T-helper 1 cell (primary cell): ENCODE results near the gene E2F3.

ENCODE experiments used
- DNase-seq, 5 donors: peaks; one replicate each; pipeline ENCODE4 v3.0.0-alpha.2; 2012 to 2020
- total RNA-seq, 4 donors: gene quantifications; one replicate each; lab custom pipeline; 2026; lab: John Stamatoyannopoulos, UW

Gene E2F3
- 15.1 to 20.4 (median 19.5) reads per million in 4 donors for total RNA-seq

DNA sequence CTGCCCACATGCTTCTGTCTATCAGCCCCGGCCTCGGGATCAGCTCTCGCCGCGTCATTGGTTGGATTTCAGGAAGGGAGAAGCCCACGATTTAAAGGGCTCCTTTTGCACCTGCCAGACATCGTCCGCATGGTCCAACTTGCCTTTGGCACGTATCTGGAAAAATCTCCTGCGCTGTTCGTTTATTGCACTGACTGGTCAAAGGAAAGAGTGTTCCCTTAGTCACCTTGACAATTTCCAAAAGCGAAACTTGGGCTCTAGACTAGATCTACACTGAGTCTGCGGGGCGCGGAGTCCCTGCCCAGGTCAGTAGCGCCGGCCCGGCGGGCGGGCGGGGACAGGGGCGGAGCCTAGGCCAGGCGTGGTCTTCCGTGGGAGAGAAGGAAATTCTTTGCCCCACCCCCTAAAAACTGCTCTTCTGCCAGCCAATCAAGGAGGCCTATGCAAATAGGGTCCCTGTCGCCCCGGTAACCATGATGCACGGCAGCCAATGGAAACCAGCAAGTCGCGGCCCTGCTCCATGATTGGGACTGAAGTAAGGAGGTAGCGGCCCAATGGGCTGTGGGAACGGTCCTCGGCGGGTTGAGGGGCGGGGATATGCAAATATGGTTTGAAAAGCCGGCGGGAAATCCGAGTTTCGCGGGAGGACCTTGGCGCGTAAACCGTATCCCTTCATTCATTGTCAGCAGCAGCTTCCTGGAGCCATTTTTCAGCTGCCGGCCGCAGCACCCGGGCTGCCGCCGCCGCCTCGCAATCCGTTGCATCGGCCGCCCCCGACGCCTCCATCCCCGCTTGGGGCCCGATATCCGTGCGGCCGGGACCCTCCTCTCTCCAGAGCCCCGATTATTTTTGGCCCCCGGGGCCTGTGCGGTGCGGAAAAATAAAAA is at the start of gene E2F3:
E2F3 (plus strand) TSS at position 675 of the 887 bp plus-strand sequence. CDS start 354 bp downstream, outside the sequence.
- DNase-seq: peak; percentile 96 to 100 (median 98)

DNA sequence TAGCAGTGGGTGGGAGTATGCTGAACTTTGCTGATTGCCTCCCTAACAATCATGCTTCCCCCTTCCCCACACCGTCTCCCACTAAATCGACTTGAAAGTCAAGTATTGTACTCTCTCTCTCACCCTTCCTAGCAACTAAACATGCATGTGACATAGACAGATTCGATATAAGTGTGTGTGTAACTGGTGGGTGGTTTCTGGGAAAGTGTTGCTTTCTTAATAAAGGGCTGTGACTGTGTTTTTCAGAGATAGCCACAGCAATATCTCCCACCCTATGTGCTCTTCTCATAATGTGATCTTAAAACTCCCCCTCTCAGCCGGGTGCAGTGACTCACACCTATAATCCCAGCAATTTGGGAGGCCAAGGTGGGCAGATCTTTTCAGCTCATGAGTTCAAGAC is 49.3 kb upstream of the E2F3 start:
- no peak for DNase-seq

DNA sequence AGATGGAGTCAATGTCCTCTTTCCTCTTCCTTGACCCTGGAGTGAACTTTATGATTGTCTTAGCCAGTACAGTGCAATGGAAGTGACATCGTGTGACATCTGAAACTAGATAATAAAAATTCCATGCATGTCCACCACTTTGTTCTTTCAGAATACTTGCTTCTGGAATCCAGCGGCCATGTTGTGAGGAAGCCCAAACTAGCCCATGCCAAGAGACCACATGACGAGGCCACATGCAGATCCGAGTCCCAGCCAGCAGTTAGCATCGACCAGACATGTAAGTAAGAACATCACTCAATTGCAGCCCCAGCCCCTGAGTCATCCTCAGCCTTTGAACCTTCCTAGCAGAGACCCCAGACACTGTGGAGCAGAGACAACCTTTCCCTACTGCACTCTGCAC is 48.5 kb upstream of the E2F3 start:
- no peak for DNase-seq

DNA sequence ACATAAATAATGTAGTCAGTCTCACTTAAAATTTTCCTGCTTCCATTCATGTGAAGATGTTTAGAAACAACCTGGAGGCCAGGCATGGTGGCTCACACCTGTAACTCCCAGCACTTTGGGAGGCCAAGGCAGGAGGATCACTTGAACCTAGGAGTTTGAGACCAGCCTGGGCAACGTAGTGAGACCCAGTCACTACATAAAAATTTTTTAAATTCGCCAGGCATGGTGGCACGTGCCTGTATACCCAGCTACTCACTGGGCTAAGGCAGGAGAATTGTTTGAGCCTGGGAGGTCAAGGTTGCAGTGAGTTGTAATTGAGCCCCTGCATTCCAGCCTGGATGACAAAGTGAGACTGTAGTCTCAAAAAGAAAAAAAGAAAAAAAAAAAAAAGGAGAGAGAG is 47.3 kb upstream of the E2F3 start:
- DNase-seq: no peak

DNA sequence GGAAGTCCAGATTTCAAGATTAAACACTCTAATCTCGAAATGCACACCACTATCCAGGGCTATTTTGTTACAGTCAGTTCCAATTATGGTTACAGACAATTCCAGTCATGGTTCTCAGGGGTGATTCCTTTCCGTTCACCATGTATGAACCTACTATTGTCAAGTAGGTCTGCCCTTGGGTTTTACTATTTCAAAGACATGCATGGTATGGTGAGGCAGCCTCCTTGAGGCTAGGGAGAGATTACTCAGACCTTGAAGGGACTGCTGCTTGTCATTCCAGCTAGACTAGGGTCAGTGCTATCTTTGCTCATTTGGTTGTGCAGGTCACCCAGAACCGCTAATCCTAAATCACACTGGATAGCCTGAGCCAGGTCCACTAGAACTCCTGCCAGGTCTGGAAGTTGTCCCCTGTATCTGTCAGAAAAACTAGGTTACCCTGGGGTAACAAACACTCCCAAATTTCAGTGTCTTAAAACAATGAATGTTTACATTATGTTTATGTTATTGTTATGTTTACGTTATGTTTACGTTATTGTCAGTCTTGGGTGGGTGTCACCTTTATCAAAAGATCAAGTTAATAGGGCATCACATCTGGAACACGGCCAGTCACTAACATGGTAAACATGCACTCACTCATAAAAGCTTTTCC is 41.1 kb upstream of the E2F3 start:
- no peak for DNase-seq

DNA sequence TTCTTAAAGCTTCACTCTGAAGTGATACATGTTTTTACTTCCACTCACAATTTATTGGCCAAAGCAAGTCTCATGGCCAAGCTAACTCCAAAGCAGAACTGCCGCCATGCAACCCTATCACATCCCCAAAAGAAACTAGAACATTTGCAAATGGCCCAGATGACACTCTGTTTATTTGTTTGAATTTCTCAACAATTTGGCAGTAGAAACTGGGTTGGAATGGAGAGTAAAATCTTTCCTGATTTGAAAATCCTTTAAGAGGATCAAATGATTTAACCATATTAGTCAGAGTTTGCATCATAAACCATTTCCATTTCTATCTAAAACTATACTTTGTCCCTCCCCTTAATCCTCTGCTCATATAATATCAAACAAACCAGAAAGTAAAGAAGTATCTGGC is 39.1 kb upstream of the E2F3 start:
- DNase-seq: no peak

DNA sequence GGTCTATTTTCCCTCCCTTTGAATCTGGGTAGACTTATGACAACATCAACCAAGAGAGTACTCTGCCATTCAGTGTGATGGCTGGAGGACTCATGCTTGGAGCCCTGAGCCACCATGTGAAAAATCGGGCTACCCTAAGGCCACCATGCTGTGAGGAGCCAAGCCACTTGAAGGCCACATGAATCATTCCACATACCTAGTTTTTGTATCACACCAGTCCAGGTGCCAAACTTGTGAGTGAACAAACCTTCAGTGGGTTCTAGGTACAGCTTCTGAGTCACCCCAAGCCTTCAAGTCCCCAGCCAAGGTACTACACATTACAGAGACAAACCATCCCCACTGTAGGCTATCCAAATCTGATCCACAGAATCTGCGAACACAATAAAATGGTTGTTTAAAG is 37.4 kb upstream of the E2F3 start:
- DNase-seq: no peak

DNA sequence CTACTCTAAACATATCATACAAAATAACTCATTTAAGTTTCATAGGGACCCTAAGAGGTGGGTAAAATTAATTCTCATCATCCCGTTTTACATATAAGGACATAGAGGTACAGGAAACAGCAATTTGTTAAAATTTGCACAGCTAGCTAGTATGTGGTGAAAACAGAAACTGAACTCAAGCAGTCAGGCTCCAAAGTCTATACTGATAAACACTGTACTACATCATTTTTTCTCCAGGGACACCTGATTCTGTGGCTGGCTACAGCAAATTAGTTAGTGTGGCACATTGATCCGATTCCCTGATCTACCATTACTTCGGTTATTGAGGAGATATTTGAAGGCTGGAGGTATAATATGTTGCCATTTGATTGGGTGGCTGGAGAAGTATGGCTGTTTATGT is 36.2 kb upstream of the E2F3 start:
- peak in 1 of 5 donors; percentile 74 for DNase-seq

DNA sequence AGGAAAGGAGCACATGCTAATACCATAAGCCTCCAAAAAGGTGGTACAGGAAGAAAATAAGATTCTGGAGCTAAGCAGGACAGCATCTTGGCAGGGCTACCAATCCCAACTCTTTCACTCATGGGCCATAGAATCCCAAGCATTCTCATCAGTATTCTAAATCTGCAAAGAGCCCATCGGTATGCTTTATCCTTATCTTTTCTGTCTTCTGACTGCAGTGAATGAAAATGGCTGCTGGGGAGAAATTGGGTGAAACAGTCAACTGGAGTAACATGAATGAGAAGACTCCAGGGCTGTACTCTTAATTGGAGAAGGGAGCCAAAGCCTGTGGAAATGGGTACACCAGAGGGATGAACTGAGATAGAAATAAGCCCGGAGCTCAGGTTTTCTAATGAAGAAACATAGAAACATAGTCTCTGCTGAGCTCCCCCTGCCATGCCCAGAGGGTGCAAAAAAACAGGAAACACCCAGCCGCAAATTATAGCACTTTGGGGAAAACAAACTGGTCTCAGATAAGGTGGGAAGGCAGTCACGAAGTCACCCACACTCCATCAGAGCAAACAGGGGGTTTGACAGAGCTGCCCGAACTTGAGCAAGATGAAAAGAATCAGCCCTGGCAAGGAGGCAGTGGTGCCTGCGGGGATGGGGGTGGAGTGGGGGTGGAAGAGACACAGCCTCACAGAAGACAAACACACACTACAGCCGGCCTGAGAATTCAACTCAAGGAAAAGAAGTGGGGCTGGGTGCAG is 35.4 kb upstream of the E2F3 start:
- DNase-seq: peak in 4 of 5 donors; percentile 6 to 75 (median 12)

DNA sequence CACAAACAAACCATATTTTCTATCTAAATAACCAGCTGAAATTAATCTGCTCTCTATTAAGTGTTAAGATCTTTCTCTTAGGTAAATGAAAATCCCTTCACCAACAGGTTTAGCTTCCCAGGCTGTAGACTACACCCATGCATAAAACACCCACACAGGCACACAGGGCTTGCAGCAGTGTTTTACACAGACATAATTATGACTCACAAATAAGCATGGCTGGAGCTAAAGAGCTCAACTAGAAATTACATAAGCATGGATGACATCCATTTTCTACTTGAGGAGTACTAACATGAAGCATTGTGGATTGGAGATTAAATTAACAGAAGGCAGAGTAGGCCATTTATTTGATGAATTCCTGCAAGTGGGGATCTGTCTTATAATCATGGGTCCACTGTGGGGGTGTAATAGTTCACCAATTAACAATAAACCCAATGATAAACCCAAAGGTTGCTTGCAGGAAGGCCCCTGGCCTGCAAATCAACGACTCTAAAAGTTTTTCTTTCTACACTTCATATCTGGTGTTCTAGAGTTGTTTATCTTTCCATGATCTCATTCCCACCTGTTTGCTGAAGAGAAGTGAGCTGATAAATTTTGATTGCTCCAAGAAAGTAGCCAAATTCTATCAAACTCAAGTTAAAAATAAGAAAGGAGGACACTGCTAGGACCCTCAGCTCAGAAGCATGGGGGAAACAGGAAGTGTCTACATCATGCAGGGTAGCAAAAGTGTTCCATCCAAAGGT is 33.8 kb upstream of the E2F3 start:
- peak in 1 of 5 donors; percentile 24 for DNase-seq

DNA sequence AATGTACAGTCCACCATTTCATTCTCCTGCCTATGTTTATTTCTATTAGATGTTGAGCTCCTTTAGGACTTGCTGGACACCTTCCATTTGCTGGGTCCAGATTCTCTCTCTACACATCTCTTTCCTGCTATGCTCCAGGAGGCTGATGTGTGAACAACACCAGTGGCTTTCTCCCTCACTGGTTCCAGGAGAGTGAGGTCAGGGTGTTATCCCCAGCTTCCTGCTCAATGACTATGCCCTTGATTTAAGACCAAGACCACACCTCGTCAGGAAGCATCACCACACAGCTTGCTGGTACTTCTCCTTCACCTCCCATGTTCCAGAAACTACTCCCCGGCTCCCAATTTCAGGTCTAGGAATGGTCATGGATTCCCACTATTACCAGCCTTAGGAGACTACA is 31.3 kb upstream of the E2F3 start:
- DNase-seq: peak in 1 of 5 donors; percentile 34

DNA sequence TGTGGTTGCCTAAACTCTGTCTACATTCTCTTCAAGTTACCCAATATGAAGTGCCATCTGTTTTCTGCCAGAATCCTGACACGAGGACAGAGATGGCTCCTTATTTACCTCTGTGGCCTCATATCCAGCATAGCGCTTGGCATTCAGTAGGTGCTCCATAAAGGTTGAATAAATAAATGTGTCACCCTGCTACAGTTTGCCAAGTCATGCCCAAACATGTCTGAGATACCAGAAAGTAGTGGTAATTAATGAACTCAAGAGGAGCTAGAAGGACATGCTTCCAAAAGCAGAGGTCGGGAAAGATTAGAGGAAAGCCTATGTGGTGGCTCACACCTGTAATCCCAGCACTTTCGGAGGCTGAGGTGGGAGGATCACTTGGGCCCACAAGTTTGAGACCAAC is 30.9 kb upstream of the E2F3 start:
- DNase-seq: no peak

DNA sequence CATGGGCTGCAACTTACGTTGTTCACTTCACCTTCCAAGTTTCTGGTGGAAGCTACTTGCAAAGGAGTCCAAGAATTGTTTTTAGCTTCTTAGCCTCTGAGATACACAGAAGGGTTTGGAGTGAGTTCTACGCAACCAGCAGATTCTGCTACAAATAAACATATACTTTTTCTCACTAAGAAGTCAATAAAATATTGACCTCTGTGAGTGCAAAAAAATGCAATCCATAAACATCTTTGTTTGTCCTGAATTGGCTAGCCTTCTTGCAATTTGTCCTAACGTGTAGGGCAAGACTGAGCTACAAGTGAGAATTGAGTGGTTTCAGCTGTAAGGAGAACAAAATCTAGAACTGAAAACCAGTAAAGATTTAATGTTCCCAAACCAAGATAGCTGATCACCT is 26.2 kb upstream of the E2F3 start:
- no peak for DNase-seq

DNA sequence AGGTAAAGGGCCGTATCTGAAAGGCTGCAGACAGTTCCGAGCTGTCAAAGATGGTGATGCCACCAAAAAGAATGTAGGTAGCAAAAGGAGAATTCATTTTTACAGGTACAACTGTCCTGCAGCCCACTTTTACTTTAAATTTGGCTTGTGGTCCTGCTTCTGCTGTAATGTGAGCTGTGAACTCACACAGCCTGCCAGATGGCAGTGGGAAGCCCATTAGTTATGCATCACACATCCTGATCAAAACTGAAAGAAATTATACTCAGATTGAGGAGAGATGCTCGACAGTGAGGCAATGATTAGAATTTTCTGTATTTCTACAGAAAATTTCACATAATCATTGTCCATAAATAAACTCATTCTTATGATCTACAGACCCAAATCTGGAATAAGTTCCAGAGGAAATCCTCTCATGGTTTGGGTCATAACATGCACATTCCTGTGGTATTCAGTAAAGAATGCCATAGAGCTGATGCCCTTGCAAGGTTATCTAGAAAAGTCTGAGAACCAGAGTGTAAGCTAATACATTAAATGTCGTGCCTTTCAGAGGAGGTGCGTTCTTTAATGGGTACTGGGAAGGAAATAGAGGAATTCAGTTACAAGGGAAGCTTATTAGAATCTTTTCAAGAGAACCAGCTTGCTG is 23.9 kb upstream of the E2F3 start:
- peak in 1 of 5 donors; percentile 24 for DNase-seq

DNA sequence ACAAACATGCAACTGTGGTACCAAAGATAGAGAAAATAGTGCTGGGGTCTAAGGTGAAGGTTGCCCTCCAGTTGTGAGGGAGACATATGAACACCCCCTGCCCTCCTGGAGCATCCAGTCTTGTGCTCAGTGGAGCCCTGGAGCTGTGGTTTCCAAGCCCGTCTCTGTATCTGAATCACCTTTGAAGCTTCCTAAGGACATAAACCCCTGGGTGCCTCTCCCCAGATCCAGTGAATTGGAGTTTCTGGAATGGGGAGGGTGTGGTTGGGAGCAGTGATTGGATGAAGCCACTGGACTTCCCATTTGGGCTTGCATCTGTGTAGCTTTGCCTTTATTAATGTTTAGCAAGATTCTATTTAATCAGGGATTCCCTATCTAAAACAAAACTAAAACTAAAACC is 22.4 kb upstream of the E2F3 start:
- no peak for DNase-seq

DNA sequence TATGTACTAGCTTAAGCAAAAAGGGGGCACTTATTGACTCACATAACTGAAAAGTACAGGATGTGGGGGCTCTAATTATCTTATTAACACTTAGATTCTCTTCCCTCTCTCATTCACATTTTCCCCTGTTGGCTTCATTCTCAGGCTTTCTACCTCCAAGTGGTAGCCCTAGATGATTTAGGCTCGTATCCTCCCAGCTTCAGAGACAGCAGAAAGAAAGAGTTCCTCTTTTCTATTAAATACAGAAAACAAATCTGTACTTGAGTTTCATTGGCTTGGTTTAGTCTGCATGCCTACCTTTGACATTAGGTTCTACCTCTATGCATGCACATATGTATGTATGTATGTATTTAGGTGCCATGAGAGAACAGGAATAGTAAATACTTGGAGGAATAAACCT is 15.5 kb upstream of the E2F3 start:
- no peak for DNase-seq

DNA sequence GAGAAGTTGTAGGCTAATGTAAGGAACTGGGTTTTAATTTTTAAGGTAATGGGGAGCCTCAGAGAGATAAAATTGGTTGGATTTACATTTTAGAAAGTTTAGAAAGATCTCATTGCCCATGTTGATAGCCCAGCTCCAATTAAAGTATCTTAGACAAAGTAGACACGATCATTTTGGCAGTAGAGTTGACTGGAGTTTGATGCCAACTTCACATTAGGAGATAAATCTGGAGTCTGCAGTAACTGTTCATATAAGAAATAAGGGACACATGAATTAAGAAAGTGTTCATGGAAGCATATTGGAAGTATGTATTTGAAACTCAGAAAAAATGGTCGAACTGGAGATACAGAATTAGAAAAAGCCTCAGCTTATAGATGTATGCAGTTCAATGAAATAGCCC is 12.6 kb upstream of the E2F3 start:
- no peak for DNase-seq

DNA sequence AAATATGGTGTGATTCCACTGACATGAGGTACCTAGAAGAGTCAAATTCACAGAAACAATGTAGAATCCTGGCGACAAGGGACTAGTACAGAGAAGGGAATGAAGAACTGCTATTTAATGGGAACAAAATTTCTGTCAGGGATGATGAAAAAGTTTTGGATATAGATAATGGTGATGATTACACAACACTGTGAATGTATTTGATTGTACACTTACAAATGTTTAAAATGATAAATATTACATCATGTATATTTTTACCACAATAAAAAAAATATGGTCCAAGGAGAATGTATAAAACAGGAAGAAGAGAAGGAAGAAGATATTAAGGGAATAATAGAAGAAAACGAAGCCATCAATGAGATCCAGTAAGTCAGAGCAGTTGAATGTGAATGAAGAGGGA is 8.4 kb upstream of the E2F3 start:
- DNase-seq: no peak

DNA sequence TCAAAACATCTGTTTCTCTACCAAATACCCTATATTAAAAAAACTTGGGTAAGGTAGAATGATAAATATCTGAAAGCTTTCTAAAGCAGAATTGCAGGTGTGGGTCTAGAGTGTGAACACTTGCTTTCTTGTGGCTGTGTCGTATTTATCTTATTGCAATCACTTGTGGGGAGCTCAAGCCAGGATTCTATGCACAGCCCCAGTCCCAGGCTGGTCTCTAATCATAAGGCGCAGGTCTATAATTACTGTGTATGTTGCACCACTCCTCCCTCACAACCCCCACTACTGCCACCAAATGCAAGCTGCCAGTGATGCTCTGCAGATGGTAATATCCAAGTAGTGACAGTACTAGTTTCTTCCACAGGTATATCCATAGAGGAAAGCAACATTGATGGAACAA is 2.2 kb upstream of the E2F3 start:
- no peak for DNase-seq

DNA sequence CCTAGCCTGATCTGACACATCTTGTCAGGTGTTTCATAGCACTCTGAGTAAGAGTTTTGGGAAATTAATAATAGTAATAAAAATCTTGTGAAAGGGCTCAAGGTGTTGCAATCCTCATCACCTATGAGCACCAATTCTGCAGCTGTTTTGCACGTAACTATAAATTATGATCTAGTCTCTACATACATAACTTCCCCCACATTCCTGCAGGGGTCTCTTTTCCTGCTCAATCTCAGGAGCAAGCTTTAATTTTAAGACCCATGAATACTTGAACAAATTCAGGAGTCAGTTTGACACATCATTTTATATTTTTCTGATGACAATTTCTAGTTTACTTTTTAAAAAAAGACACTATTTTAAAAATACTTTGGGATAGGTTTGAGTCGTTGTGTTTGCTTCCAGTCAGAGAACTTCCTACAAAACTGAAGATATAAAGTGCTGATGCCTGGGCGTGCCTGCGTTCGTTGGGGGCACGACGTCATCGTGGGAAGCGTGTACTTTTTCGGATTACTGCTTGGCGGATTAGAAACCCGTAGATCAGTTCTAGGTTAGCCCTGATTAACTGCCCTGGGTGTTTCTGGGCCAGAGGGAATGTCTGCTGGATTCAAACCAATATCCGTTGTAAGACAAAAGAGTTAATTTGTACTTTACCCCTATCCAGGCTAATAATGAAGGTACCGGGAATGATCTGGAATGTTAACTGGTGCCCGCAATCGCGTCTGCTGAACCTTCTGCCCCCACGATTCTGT is 1.0 kb upstream of the E2F3 start:
- DNase-seq: peak in 3 of 5 donors; percentile 19 to 64 (median 21)

DNA sequence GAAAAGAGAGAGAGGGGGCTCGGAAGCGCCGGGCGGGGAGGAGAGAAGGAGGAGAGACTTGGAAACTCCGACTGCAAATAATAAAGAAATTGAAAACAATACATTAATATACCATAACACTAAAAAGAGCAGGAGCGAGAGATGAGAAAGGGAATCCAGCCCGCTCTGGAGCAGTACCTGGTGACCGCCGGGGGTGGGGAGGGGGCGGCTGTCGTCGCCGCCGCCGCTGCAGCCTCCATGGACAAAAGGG is 338 bp downstream of the E2F3 start:
- no peak for DNase-seq
